GM10847 (cell line): ENCODE measurements around the gene HOXB5.

Experiments
- POLR2A ChIP-seq: IDR thresholded peaks from 2 replicates; pipeline ENCODE4 v1.6.1; 2011; ENCODE audit not compliant: insufficient read length; ENCODE audit errors: extremely low read depth

HOXB5 gene

GRCh38 chr17:48544349-48545021 lies 49.1 kb downstream of the HOXB5 start:
- TF ChIP-seq POLR2A = peak; percentile 20

- no peak for TF ChIP-seq POLR2A
These were observed 49.7 kb downstream of the HOXB5 start for GRCh38 chr17:48543854-48544348.

DNA sequence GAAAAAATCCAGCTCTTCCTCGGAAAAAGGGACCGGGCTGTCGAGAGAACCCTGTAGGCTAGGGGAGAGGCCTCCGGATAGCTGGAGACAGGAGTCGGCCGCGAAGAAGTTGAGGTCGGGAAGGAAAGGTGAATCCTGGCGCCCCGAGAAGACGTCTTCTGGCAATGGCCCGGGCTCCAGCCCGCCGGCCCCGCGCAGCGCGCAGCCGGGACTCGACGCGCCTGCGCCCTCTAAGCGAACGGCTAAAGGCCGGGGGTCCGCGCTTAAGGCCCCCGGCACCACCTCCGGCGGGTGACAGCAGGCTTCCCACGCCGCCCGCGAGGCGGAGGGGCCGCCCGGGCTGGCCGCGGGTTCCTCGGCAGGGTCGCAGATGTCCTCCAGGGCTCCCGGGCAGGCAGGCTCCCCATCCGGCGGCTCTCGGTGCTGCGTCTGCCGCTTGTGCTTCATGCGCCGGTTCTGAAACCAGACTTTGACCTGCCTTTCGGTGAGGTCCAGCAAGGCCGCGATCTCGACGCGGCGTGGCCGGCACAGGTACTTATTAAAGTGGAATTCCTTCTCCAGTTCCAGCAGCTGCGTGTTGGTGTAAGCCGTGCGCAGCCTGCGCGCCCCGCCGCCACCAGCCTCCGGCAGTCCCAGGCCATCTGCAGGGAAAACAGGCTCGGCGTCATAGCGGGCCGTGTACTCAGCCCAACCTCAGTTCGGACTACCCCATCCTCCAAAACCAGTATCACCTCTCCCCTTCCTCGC lies 50.3 kb downstream of the HOXB5 start:
- peak; percentile 37 for TF ChIP-seq POLR2A

- TF ChIP-seq POLR2A = no peak
These were observed 50.9 kb downstream of the HOXB5 start for GRCh38 chr17:48542698-48543106.

- no peak for TF ChIP-seq POLR2A
These were observed 51.4 kb downstream of the HOXB5 start for GRCh38 chr17:48542114-48542656.

GRCh38 chr17:48541577-48542113 lies 51.9 kb downstream of the HOXB5 start:
- TF ChIP-seq POLR2A = peak; percentile 41
